Skeletal muscle satellite cell (primary cell): ENCODE data around the gene CCDC70.
"Not testable (repeated sequence)": the region's sequence is repeated elsewhere in the genome, so short reads cannot be mapped to it uniquely, and the experiment has no call there.

Source experiments
- H3K27me3 ChIP-seq: 2 replicates; pipeline ENCODE4 v1.7.0; 2013; ENCODE audit warnings: low read length; ENCODE audit not compliant: control insufficient read depth, insufficient read depth
- H3K36me3 ChIP-seq: 2 replicates; pipeline ENCODE4 v1.7.0; 2013; ENCODE audit warnings: mild to moderate bottlenecking, control low read depth, low read length; ENCODE audit not compliant: insufficient read depth
- H3K4me1 ChIP-seq: 2 replicates; pipeline ENCODE4 v1.7.0; 2013; ENCODE audit warnings: low read length; ENCODE audit not compliant: control insufficient read depth, insufficient read depth
- H3K4me2 ChIP-seq: 2 replicates; pipeline ENCODE4 v1.7.0; 2013; ENCODE audit warnings: mild to moderate bottlenecking, low read length
- H3K4me3 ChIP-seq: 2 replicates; pipeline ENCODE4 v1.7.0; 2013; ENCODE audit warnings: low read length
- H3K9ac ChIP-seq: 2 replicates; pipeline ENCODE4 v1.7.0; 2013; ENCODE audit warnings: mild to moderate bottlenecking, low read depth, low read length, moderate library complexity
- H3K9me3 ChIP-seq: replicated peaks from 2 replicates; pipeline ENCODE4 v1.7.0; 2013; ENCODE audit warnings: mild to moderate bottlenecking, control low read depth, low read length

Gene CCDC70

DNA sequence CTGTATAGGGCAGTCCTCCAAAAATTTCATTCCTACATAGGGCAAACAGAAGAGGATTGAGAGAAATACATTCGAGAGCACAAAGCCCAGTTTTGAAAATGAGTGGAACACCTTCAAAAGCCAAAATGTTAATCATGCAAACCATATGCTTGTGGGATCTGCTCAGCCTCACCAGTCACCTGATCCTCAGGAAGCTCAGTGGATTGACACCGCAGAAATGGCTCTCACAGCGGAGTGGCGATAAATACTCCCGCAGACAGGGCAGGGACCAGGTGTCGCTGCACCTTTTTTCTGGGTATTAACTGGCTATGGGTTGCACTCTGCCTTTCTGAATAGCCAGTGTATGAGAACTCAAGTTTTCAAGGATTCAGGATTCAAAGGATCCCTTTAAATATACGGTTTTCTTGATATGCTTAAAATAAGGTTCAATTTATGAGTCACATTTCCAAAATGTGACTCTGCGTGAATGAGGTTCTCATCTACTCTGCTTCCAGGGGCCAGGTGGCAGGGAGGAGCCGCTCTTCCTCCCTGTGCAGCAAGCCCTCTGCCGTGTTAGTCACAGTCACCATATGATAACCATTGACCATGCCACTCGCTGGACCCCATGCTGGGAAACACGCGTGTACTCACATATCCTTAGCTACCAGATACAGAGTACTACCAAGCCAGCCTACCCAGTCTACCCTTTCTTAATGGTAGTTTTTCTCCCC lies 39.5 kb upstream of the CCDC70 start:
- Histone ChIP-seq H3K9ac (no peak overlapping the region), H3K4me3 (no peak overlapping the region), H3K4me1 (no peaks in the 10 kb centered on the region), H3K36me3 (no peaks in the 10 kb centered on the region), H3K27me3 (peaks cover 66% of the 10 kb centered on the region), H3K4me2 (no peak overlapping the region), H3K9me3 (no peaks in the 10 kb centered on the region)

DNA sequence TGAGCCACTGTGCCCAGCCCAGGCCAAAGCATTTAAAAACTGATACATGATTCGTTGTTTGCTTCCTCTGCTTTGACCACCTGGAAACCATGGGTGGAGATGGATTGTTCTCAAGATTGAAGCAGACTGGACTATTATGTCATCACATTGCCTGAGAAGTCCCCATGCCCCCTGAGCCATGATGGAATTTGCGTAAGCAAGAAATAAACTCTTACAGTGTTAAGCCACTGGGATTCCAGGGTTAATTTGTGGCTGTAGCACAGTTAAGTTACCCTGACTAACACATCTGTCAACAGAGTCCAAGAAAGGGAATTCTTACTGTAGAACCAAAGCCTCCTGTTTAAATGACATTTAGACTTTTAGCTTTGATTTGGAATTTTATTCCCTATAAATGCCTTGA lies 38.4 kb upstream of the CCDC70 start:
- no peaks in the 10 kb centered on the region for H3K4me1 ChIP-seq
- peaks cover 69% of the 10 kb centered on the region for H3K27me3 ChIP-seq
- no peaks in the 10 kb centered on the region for H3K36me3 ChIP-seq
- no peak overlapping the region for H3K4me3 ChIP-seq
- no peaks in the 10 kb centered on the region for H3K9me3 ChIP-seq
- H3K9ac ChIP-seq, result no peak overlapping the region
- H3K4me2 ChIP-seq, result no peak overlapping the region

DNA sequence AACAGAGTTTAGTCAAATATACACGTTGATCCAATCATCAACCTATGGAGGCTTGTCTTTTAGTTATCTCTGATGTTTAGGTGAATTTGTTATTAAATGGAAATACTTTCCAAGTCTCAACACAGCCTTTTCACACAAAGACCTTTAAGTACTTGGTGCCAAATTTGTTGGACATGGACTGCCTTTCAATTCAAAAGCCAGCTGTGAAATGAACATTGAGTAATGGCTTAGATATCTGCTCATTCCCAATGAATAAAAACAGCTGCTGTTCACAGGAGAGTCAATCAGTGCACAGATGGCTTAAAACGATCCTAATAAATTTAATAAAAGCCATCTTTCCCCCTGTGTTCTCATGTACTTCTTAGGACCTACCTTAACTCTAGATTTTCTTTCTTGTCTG lies 37.9 kb upstream of the CCDC70 start:
- Histone ChIP-seq H3K4me3 (no peak overlapping the region), H3K4me1 (no peaks in the 10 kb centered on the region), H3K9ac (no peak overlapping the region), H3K4me2 (no peak overlapping the region), H3K27me3 (peaks cover 70% of the 10 kb centered on the region), H3K9me3 (no peaks in the 10 kb centered on the region), H3K36me3 (no peaks in the 10 kb centered on the region)

DNA sequence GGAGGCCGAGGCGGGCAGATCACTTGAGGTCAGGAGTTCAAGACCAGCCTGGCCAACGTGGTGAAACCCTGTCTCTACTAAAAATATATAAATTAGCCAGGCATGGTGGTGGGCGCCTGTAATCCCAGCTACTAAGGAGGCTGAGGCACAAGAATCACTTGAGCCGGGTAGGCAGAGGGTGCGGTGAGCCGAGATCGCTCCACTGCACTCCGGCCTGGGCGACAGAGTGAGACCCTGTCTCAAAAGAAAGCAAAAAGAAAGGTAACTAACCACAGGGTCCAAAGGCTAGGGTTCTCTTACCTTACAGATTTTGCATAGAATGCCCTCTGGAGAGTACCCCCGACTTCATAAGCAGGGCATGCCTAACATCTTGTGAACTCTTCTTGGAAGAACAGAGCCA lies 37.1 kb upstream of the CCDC70 start:
- not testable (repeated sequence) for H3K9me3 ChIP-seq, H3K9ac ChIP-seq, H3K36me3 ChIP-seq, H3K4me3 ChIP-seq, H3K4me1 ChIP-seq, H3K4me2 ChIP-seq
- peaks cover 69% of the 10 kb centered on the region for H3K27me3 ChIP-seq

DNA sequence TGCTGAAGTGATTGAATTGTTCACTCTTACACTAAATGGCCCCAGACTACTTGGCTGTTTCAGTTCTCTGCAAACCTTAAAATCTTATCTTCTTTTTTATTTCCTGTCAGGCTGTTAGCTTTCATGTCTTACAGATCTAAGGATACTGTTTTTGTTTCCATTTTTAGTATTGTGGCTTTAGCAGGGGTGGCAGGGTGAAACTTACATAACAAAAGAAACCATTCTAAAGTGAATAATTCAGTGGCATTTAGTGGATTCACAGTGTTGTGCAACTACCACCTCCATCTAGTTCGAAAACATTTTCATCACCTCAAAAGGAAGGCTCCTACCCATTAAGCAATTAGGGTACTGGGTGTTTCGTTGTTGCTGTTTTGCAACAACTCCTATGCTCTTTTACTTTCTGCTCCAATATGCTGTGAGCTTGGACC lies 36.6 kb upstream of the CCDC70 start:
- Histone ChIP-seq H3K9ac (no peak overlapping the region), H3K4me3 (no peak overlapping the region), H3K36me3 (no peaks in the 10 kb centered on the region), H3K27me3 (peaks cover 69% of the 10 kb centered on the region), H3K9me3 (no peaks in the 10 kb centered on the region), H3K4me2 (no peak overlapping the region), H3K4me1 (no peaks in the 10 kb centered on the region)

GRCh38 chr13:51825681-51826254 lies 36.0 kb upstream of the CCDC70 start:
- Histone ChIP-seq H3K9ac (no peak overlapping the region), H3K4me1 (no peaks in the 10 kb centered on the region), H3K4me3 (no peak overlapping the region), H3K4me2 (no peak overlapping the region), H3K27me3 (peaks cover 69% of the 10 kb centered on the region), H3K9me3 (no peaks in the 10 kb centered on the region), H3K36me3 (no peaks in the 10 kb centered on the region)

DNA sequence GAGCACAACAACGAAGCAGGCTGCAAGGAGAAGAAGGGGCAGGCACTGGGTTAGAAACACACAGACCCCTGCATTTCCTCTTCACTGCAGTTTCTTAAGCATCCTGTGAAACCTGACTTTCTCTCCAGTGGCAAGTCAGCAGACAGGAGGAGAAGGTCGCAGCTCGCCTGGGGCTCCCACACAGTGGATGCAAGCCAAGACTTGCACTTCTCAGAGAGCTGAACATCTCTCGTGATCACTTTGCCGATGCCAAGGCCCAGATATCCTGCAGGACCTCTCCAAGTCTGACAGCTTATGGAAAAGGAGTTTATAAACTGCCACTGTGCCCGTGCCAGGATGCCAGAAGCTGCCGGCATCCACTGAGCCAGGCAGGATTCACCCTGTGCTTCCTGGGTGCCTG lies 35.2 kb upstream of the CCDC70 start:
- Histone ChIP-seq H3K4me1 (no peaks in the 10 kb centered on the region), H3K4me3 (no peak overlapping the region), H3K9ac (no peak overlapping the region), H3K36me3 (no peaks in the 10 kb centered on the region), H3K4me2 (no peak overlapping the region), H3K9me3 (no peaks in the 10 kb centered on the region), H3K27me3 (peaks cover 69% of the 10 kb centered on the region)

- Histone ChIP-seq H3K36me3 (no peaks in the 10 kb centered on the region), H3K27me3 (peaks cover 69% of the 10 kb centered on the region), H3K4me3 (no peak overlapping the region), H3K4me1 (no peaks in the 10 kb centered on the region), H3K9ac (no peak overlapping the region), H3K9me3 (no peaks in the 10 kb centered on the region), H3K4me2 (no peak overlapping the region)
Measured at GRCh38 chr13:51827254-51827653, 34.5 kb upstream of the CCDC70 start.

DNA sequence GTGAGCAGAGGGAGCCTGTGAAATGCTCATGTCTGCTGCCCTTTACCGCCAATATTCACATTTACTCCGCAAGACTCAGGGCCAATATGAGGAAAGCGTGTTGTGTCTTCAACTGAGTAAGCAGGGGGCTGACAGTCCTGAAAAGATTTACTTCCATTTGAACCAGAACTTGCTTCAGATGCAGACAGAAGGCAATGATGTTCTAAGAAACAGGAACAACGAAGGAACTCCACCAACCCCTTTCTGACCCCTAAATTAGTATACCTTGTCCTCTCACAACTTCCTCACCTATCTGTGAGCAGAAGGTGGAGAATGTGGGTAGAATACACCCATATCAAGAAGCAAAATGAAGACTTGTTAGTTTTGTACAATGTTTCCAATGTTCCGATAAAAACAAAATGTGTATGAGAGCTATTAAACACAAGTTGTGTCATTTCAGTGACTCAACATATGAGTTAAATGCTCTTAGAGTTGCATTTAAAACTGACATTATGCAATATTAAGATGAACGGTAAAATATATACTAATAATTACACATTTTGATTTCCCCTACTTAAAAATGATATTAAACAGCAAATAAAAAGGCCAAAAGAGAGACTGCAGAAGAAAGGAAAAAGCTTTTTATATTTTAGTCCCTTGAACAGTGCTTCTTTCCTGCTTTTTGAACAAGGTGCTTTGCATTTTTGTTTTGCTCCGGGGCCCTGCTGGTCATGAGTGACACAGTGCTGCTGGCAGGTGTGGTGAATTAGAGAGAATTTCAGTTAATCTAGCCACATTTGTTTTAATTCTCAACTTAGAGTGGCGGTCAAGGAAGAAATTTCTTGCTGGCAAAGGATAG lies 32.8 kb upstream of the CCDC70 start:
- H3K4me2 ChIP-seq, result no peak overlapping the region
- H3K4me3 ChIP-seq, result no peak overlapping the region
- H3K9me3 ChIP-seq, result no peaks in the 10 kb centered on the region
- peaks cover 78% of the 10 kb centered on the region for H3K27me3 ChIP-seq
- no peaks in the 10 kb centered on the region for H3K4me1 ChIP-seq
- H3K9ac ChIP-seq, result no peak overlapping the region
- H3K36me3 ChIP-seq, result no peaks in the 10 kb centered on the region

- Histone ChIP-seq H3K9ac (no peak overlapping the region), H3K9me3 (no peaks in the 10 kb centered on the region), H3K4me1 (no peaks in the 10 kb centered on the region), H3K4me3 (no peak overlapping the region), H3K27me3 (peaks cover 81% of the 10 kb centered on the region), H3K4me2 (no peak overlapping the region), H3K36me3 (no peaks in the 10 kb centered on the region)
Measured at GRCh38 chr13:51829568-51829899, 32.2 kb upstream of the CCDC70 start.

- Histone ChIP-seq H3K4me2 (no peak overlapping the region), H3K36me3 (no peaks in the 10 kb centered on the region), H3K4me3 (no peak overlapping the region), H3K9ac (no peak overlapping the region), H3K4me1 (no peaks in the 10 kb centered on the region), H3K9me3 (no peaks in the 10 kb centered on the region), H3K27me3 (peaks cover 78% of the 10 kb centered on the region)
Measured at GRCh38 chr13:51831519-51831918, 30.2 kb upstream of the CCDC70 start.
